Measurements from ENCODE around the gene FPR3.

FPR3 gene

GRCh38 chr19:51810223-51810622, 15.3 kb downstream of the FPR3 start:
- TF ChIP-seq, protein P1, sequence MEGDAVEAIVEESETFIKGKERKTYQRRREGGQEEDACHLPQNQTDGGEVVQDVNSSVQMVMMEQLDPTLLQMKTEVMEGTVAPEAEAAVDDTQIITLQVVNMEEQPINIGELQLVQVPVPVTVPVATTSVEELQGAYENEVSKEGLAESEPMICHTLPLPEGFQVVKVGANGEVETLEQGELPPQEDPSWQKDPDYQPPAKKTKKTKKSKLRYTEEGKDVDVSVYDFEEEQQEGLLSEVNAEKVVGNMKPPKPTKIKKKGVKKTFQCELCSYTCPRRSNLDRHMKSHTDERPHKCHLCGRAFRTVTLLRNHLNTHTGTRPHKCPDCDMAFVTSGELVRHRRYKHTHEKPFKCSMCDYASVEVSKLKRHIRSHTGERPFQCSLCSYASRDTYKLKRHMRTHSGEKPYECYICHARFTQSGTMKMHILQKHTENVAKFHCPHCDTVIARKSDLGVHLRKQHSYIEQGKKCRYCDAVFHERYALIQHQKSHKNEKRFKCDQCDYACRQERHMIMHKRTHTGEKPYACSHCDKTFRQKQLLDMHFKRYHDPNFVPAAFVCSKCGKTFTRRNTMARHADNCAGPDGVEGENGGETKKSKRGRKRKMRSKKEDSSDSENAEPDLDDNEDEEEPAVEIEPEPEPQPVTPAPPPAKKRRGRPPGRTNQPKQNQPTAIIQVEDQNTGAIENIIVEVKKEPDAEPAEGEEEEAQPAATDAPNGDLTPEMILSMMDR (IDR thresholded peaks at IDR 0.05; ENCODE audit: control extremely low read depth, extremely low read depth, low read depth, missing control alignments): no peak
- POLR2A ChIA-PET: no interaction called here
- DNase-seq (ENCODE audit: extremely low spot score): no peak
- CTCF ChIA-PET: no interaction called here

- ChIA-PET POLR2A (no interaction called here), CTCF (no interaction called here)
- TF ChIP-seq, protein P1 (IDR thresholded peaks at IDR 0.05; ENCODE audit: control extremely low read depth, extremely low read depth, low read depth, missing control alignments): no peak
- DNase-seq (ENCODE audit: extremely low spot score): no peak
Measured at GRCh38 chr19:51811344-51811743, 16.4 kb downstream of the FPR3 start.

DNA sequence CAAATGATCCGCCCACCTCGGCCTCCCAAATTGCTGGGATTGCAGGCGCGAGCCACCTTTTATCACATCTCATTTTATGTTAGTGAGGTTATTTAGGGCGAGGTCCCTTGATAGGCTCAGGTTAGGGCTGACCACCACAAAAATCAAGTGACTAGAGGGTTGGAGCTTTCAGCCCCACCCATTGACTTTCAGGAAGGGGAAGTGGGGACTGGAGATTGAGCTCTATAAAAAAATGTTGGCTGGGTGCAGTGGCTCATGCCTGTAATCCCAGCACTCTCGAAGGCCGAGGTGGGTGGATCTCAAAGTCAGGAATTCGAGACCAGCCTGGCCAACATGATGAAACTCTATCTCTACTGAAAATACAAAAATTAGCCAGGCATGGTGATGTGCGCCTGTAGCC, 20.1 kb downstream of the FPR3 start:
- DNase-seq (ENCODE audit: extremely low spot score): no peak
- POLR2A ChIA-PET: no interaction called here
- TF ChIP-seq, protein P1 (IDR thresholded peaks at IDR 0.05; ENCODE audit: control extremely low read depth, extremely low read depth, low read depth, missing control alignments): no peak
- CTCF ChIA-PET: no interaction called here

DNA sequence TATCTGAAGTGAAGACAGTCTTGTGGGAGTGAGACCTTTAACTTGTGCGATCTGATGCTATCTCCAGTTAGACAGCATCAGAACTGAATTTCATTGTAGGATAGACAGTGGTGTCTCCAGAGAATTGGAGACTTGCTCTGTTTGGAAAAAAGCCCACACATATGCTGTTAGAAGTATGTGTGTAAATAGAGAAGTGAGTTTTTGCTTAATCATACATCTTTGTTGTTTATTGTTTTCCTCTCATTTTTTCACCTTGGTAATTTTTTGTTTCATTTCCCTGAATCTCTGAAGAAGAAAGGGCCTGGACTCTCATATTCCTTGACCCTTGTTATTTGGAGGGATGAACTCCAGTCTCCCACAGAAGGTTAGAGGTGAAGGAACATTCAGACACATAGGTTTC, 21.8 kb downstream of the FPR3 start:
- no peak for DNase-seq (ENCODE audit: extremely low spot score)
- CTCF ChIA-PET: no interaction called here
- TF ChIP-seq, protein P1 (IDR thresholded peaks at IDR 0.05; ENCODE audit: control extremely low read depth, extremely low read depth, low read depth, missing control alignments): no peak
- POLR2A ChIA-PET: no interaction called here

- ChIA-PET CTCF (no interaction called here), POLR2A (no interaction called here)
- TF ChIP-seq, protein P1 (IDR thresholded peaks at IDR 0.05; ENCODE audit: control extremely low read depth, extremely low read depth, low read depth, missing control alignments): no peak
- DNase-seq (ENCODE audit: extremely low spot score): no peak
Measured at GRCh38 chr19:51820011-51820410, 25.1 kb downstream of the FPR3 start.

DNA sequence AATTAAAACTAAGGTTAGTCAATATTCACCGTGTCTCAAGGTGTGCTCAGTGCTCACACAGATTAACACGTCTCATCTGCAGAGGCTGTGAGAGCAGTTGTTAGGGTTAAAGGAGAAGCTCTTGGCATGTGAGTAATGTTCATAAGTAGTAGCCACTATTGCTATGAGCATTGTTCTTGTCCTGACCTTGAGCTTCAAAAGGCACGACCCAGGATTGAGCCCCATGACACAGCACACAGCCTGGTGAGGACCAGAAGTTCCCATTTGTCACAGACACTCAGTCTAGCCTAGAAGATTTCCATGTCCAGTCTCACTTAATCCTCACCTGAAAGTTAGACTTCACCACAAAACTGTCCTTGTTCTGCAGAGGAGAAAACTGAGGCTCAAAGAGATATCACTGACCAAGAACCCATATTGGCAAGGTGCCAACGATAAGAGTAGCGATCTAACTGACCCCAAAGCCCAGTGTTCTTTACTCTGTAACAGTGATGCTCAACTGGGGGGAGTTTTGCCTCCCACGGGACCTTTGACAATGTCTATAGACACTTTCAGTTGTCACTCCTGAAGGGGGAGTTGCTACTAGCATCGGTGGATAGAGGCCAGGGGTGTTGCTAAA, 26.0 kb downstream of the FPR3 start:
- no peak for DNase-seq (ENCODE audit: extremely low spot score)
- CTCF ChIA-PET: no interaction called here
- TF ChIP-seq, protein P1 (IDR thresholded peaks at IDR 0.05; ENCODE audit: control extremely low read depth, extremely low read depth, low read depth, missing control alignments): no peak
- POLR2A ChIA-PET: no interaction called here

GRCh38 chr19:51821456-51821855, 26.5 kb downstream of the FPR3 start:
- DNase-seq (ENCODE audit: extremely low spot score): no peak
- TF ChIP-seq, protein P1 (IDR thresholded peaks at IDR 0.05; ENCODE audit: control extremely low read depth, extremely low read depth, low read depth, missing control alignments): no peak
- CTCF ChIA-PET: no interaction called here

More at GRCh38 chr19:51821456-51821855, 26.5 kb downstream of the FPR3 start:
- POLR2A ChIA-PET: no interaction called here
